NCI-H2171 treated with DMSO at 0.1 percent for 48 hours (cell line): ENCODE results near the gene COG7.
"Not testable (repeated sequence)": the region's sequence is repeated elsewhere in the genome, so short reads cannot be mapped to it uniquely, and the experiment has no call there.

Source experiments
- DNase-seq: peaks from one replicate; lab custom pipeline; 2025; lab: John Stamatoyannopoulos, UW

The COG7 gene

GRCh38 chr16:23384878-23385277 is 68.1 kb downstream of the COG7 start:
- peak; percentile 69 for DNase-seq

- no peak for DNase-seq
Observed at GRCh38 chr16:23383881-23384280, 69.1 kb downstream of the COG7 start.

- no peak for DNase-seq
Observed at GRCh38 chr16:23382279-23382678, 70.7 kb downstream of the COG7 start.

- DNase-seq: not testable (repeated sequence)
Observed at GRCh38 chr16:23381702-23382101, 71.3 kb downstream of the COG7 start.

- no peak for DNase-seq
Observed at GRCh38 chr16:23380501-23380951, 72.5 kb downstream of the COG7 start.

GRCh38 chr16:23379707-23380106 is 73.3 kb downstream of the COG7 start:
- DNase-seq: no peak

- no peak for DNase-seq
Observed at GRCh38 chr16:23378921-23379320, 74.1 kb downstream of the COG7 start.

- no peak for DNase-seq
Observed at GRCh38 chr16:23378256-23378655, 74.7 kb downstream of the COG7 start.

GRCh38 chr16:23377071-23377931 is 75.7 kb downstream of the COG7 start:
- DNase-seq: no peak

GRCh38 chr16:23375643-23376042 is 77.3 kb downstream of the COG7 start:
- DNase-seq: no peak

GRCh38 chr16:23374721-23375510 is 78.1 kb downstream of the COG7 start:
- no peak for DNase-seq

- no peak for DNase-seq
Observed at GRCh38 chr16:23373436-23374219, 79.4 kb downstream of the COG7 start.

GRCh38 chr16:23371368-23371767 is 81.6 kb downstream of the COG7 start:
- DNase-seq: no peak

GRCh38 chr16:23369416-23369815 is 83.6 kb downstream of the COG7 start:
- peak; percentile 32 for DNase-seq

- no peak for DNase-seq
Observed at GRCh38 chr16:23368469-23368868, 84.5 kb downstream of the COG7 start.

- DNase-seq: no peak
Observed at GRCh38 chr16:23367988-23368387, 85.0 kb downstream of the COG7 start.

GRCh38 chr16:23367564-23367963 is 85.4 kb downstream of the COG7 start:
- DNase-seq: no peak

- not testable (repeated sequence) for DNase-seq
Observed at GRCh38 chr16:23366341-23366740, 86.6 kb downstream of the COG7 start.

GRCh38 chr16:23365602-23366240 is 87.3 kb downstream of the COG7 start:
- DNase-seq: no peak

- peak; percentile 46 for DNase-seq
Observed at GRCh38 chr16:23362460-23363317, 90.3 kb downstream of the COG7 start.
